Suprapubic skin (tissue), 4 donors: ENCODE results near the gene BCAS4. TPM values are rescaled to one million over a fixed set of nuclear protein-coding genes. Genes with fewer than 3 reads are reported as not detected.

ENCODE experiments used
- DNase-seq, 2 donors: peaks; one replicate each; pipeline ENCODE4 v3.0.0-alpha.2; 2019; ENCODE audit warnings: low spot score in 2 of 2
- H3K27ac ChIP-seq: fragments of 200-600 bp; sonication (generic); one replicate; pipeline ENCODE4 v1.5.1; 2019
- H3K27me3 ChIP-seq: fragments of 200-600 bp; sonication (generic); one replicate; pipeline ENCODE4 v1.5.1; 2019
- H3K36me3 ChIP-seq: fragments of 200-600 bp; sonication (generic); one replicate; pipeline ENCODE4 v1.5.1; 2019
- H3K4me1 ChIP-seq: fragments of 200-600 bp; sonication (generic); one replicate; pipeline ENCODE4 v1.5.1; 2019
- H3K4me3 ChIP-seq: fragments of 200-600 bp; sonication (generic); one replicate; pipeline ENCODE4 v1.5.1; 2019; ENCODE audit warnings: mild to moderate bottlenecking
- H3K9me3 ChIP-seq: fragments of 200-600 bp; sonication (generic); one replicate; pipeline ENCODE4 v1.5.1; 2019
- CTCF ChIP-seq, 2 donors: fragments of 200-600 bp in 1 of 2; fragments of 450-650 bp in 1 of 2; sonication (generic) in 1 of 2; IDR thresholded peaks; one replicate each; pipeline ENCODE4 v1.5.1; 2016 to 2019; ENCODE audit warnings: antibody characterized with exemption in 2 of 2, mild to moderate bottlenecking in 1 of 2, moderate library complexity in 1 of 2
- EP300 ChIP-seq: sonication (generic); formaldehyde crosslinking; IDR thresholded peaks from one replicate; pipeline ENCODE4 v1.6.1; 2017; ENCODE audit warnings: antibody characterized with exemption
- POLR2A ChIP-seq, 2 donors: fragments of 450-650 bp; IDR thresholded peaks; one replicate each; pipeline ENCODE4 v1.6.1; 2017; ENCODE audit warnings: antibody characterized with exemption in 2 of 2, mild to moderate bottlenecking in 2 of 2, moderate library complexity in 2 of 2
- POLR2AphosphoS5 ChIP-seq, 3 donors: sonication (generic); formaldehyde crosslinking; IDR thresholded peaks; one replicate each; pipeline ENCODE4 v1.6.1; 2017; ENCODE audit warnings: antibody characterized with exemption in 3 of 3
- WGBS: methylation state at CpG from one replicate; pipeline ENCODE4 v1.1.5; 2018; 5-methylcytosine and 5-hydroxymethylcytosine counted together
- total RNA-seq, 4 donors: library from RNA; depleted of rRNA; stranded (reverse); fragments of >200 nt; gene quantifications; one replicate each; pipeline ENCODE4 v1.1.0, GENCODE V29; 2016

BCAS4 gene
- total RNA-seq, 4 donors from 2014 or later = 0.91 to 2.6 (median 1.2) TPM

GRCh38 chr20:50750145-50750671, 44.7 kb upstream of the BCAS4 start:
- no peaks in the 10 kb centered on the region for H3K36me3 ChIP-seq
- H3K27ac ChIP-seq = no peak overlapping the region
- H3K9me3 ChIP-seq = no peaks in the 10 kb centered on the region
- no peaks in the 10 kb centered on the region for H3K27me3 ChIP-seq
- TF ChIP-seq EP300 (no peak), POLR2AphosphoS5 (IDR thresholded peaks at IDR 0.05) (no peak), CTCF (IDR thresholded peaks at IDR 0.05) (no peak), POLR2A (IDR thresholded peaks at IDR 0.05) (no peak)
- no peak for DNase-seq
- 75% methylated on average over 8 of the region's 8 CpGs for WGBS
- no peaks in the 10 kb centered on the region for H3K4me1 ChIP-seq
- no peak overlapping the region for H3K4me3 ChIP-seq

GRCh38 chr20:50753152-50753551, 41.7 kb upstream of the BCAS4 start:
- Histone ChIP-seq H3K27me3 (no peaks in the 10 kb centered on the region), H3K4me1 (no peaks in the 10 kb centered on the region), H3K27ac (no peak overlapping the region), H3K36me3 (no peaks in the 10 kb centered on the region), H3K4me3 (no peak overlapping the region), H3K9me3 (no peaks in the 10 kb centered on the region)
- DNase-seq = no peak
- no peak for TF ChIP-seq POLR2AphosphoS5 (IDR thresholded peaks at IDR 0.05)
- no peak for TF ChIP-seq EP300
- TF ChIP-seq CTCF (IDR thresholded peaks at IDR 0.05) = no peak
- TF ChIP-seq POLR2A (IDR thresholded peaks at IDR 0.05) = no peak
- WGBS = 94% methylated on average over 3 of the region's 3 CpGs

- 93% methylated on average over 4 of the region's 4 CpGs for WGBS
- no peaks in the 10 kb centered on the region for H3K27me3 ChIP-seq
- no peaks in the 10 kb centered on the region for H3K9me3 ChIP-seq
- no peaks in the 10 kb centered on the region for H3K4me1 ChIP-seq
- H3K4me3 ChIP-seq = no peak overlapping the region
- no peaks in the 10 kb centered on the region for H3K36me3 ChIP-seq
- no peak for DNase-seq
- TF ChIP-seq CTCF (IDR thresholded peaks at IDR 0.05) (no peak), POLR2A (IDR thresholded peaks at IDR 0.05) (no peak), POLR2AphosphoS5 (IDR thresholded peaks at IDR 0.05) (no peak), EP300 (no peak)
- no peak overlapping the region for H3K27ac ChIP-seq
Observed at GRCh38 chr20:50754420-50754819, 40.4 kb upstream of the BCAS4 start.

- no peak for DNase-seq
- Histone ChIP-seq H3K27ac (no peak overlapping the region), H3K27me3 (no peaks in the 10 kb centered on the region), H3K4me3 (no peak overlapping the region), H3K9me3 (no peaks in the 10 kb centered on the region), H3K36me3 (no peaks in the 10 kb centered on the region), H3K4me1 (peaks cover 5% of the 10 kb centered on the region)
- no peak for TF ChIP-seq POLR2A (IDR thresholded peaks at IDR 0.05)
- TF ChIP-seq CTCF (IDR thresholded peaks at IDR 0.05) = no peak
- no peak for TF ChIP-seq EP300
- no peak for TF ChIP-seq POLR2AphosphoS5 (IDR thresholded peaks at IDR 0.05)
- 71% methylated on average over 2 of the region's 2 CpGs for WGBS
Observed at GRCh38 chr20:50756447-50756846, 38.4 kb upstream of the BCAS4 start.

- H3K9me3 ChIP-seq = no peaks in the 10 kb centered on the region
- 74% methylated on average over 5 of the region's 5 CpGs for WGBS
- no peak for DNase-seq
- no peaks in the 10 kb centered on the region for H3K36me3 ChIP-seq
- TF ChIP-seq POLR2A (IDR thresholded peaks at IDR 0.05) = no peak
- no peak for TF ChIP-seq EP300
- TF ChIP-seq POLR2AphosphoS5 (IDR thresholded peaks at IDR 0.05) = no peak
- TF ChIP-seq CTCF (IDR thresholded peaks at IDR 0.05) = no peak
- H3K4me1 ChIP-seq = peaks cover 22% of the 10 kb centered on the region
- H3K27me3 ChIP-seq = no peaks in the 10 kb centered on the region
- no peak overlapping the region for H3K27ac ChIP-seq
- no peak overlapping the region for H3K4me3 ChIP-seq
Observed at GRCh38 chr20:50758469-50758868, 36.4 kb upstream of the BCAS4 start.
